Right atrium auricular region (tissue), 2 donors: ENCODE measurements around the gene MOK. TPM values are rescaled to one million over a fixed set of nuclear protein-coding genes. Genes with fewer than 3 reads are reported as not detected.

Experiments used
- DNase-seq: peaks from one replicate; pipeline ENCODE4 v3.0.0-alpha.2; 2019; ENCODE audit warnings: low spot score
- H3K27ac ChIP-seq, 2 donors: fragments of 200-600 bp; sonication (generic); 1 replicate in 1 of 2; 2 replicates in 1 of 2; pipeline ENCODE4 v1.5.1; 2016 to 2019
- H3K27me3 ChIP-seq, 2 donors: fragments of 200-600 bp; sonication (generic); one replicate each; pipeline versions ENCODE4 v1.5.1 to v1.6.0; 2017 to 2019
- H3K36me3 ChIP-seq: fragments of 200-600 bp; sonication (generic); one replicate; pipeline ENCODE4 v1.5.1; 2016
- H3K4me1 ChIP-seq, 2 donors: fragments of 200-600 bp; sonication (generic); one replicate each; pipeline versions ENCODE4 v1.5.1 to v1.6.0; 2017 to 2019
- H3K4me3 ChIP-seq, 2 donors: fragments of 200-600 bp; sonication (generic); 1 replicate in 1 of 2; 2 replicates in 1 of 2; pipeline ENCODE4 v1.5.1; 2017 to 2019; ENCODE audit warnings: mild to moderate bottlenecking in 1 of 2, moderate library complexity in 1 of 2
- H3K9me3 ChIP-seq, 2 donors: fragments of 200-600 bp; sonication (generic); one replicate each; pipeline ENCODE4 v1.5.1; 2019
- CTCF ChIP-seq, 2 donors: fragments of 200-600 bp; sonication (generic); IDR thresholded peaks; one replicate each; pipeline ENCODE4 v1.5.1; 2019; ENCODE audit warnings: antibody characterized with exemption in 2 of 2
- total RNA-seq, 2 donors: library from RNA; depleted of rRNA; stranded (reverse); fragments of >200 nt; gene quantifications; one replicate each; pipeline ENCODE4 v1.1.0, GENCODE V29; 2016

Gene MOK
- total RNA-seq, 2 donors from 2014 or later, result 10.1 to 22.9 TPM

- no peak for DNase-seq
- peaks cover 0 to 32% of the 10 kb centered on the region in 2 donors for H3K4me1 ChIP-seq
- H3K4me3 ChIP-seq, result no peak overlapping the region
- no peaks in the 10 kb centered on the region for H3K27me3 ChIP-seq
- H3K27ac ChIP-seq, result no peak overlapping the region
- peaks cover 13% of the 10 kb centered on the region for H3K36me3 ChIP-seq
- no peaks in the 10 kb centered on the region for H3K9me3 ChIP-seq
- no peak for TF ChIP-seq CTCF (IDR thresholded peaks at IDR 0.05)
Observed at GRCh38 chr14:102192840-102193502, 112.0 kb downstream of the MOK start.

GRCh38 chr14:102189874-102190273 is 115.1 kb downstream of the MOK start:
- Histone ChIP-seq H3K4me3 (no peak overlapping the region), H3K9me3 (no peaks in the 10 kb centered on the region), H3K27me3 (no peaks in the 10 kb centered on the region), H3K36me3 (no peaks in the 10 kb centered on the region), H3K27ac (no peak overlapping the region), H3K4me1 (peaks cover 0 to 33% of the 10 kb centered on the region in 2 donors)
- no peak for TF ChIP-seq CTCF (IDR thresholded peaks at IDR 0.05)
- DNase-seq, result no peak

- no peak for DNase-seq
- no peak for TF ChIP-seq CTCF (IDR thresholded peaks at IDR 0.05)
- Histone ChIP-seq H3K27ac (no peak overlapping the region), H3K36me3 (no peaks in the 10 kb centered on the region), H3K4me3 (no peak overlapping the region), H3K27me3 (no peaks in the 10 kb centered on the region), H3K9me3 (no peaks in the 10 kb centered on the region), H3K4me1 (peaks cover 0 to 47% of the 10 kb centered on the region in 2 donors)
Observed at GRCh38 chr14:102188187-102188586, 116.8 kb downstream of the MOK start.

- Histone ChIP-seq H3K27me3 (no peaks in the 10 kb centered on the region), H3K4me1 (peaks cover 0 to 51% of the 10 kb centered on the region in 2 donors), H3K9me3 (no peaks in the 10 kb centered on the region), H3K36me3 (no peaks in the 10 kb centered on the region), H3K27ac (peak overlapping the region in 1 of 2 donors; percentile 14), H3K4me3 (no peak overlapping the region)
- DNase-seq, result no peak
- no peak for TF ChIP-seq CTCF (IDR thresholded peaks at IDR 0.05)
Observed at GRCh38 chr14:102187568-102188001, 117.4 kb downstream of the MOK start.

- Histone ChIP-seq H3K9me3 (no peaks in the 10 kb centered on the region), H3K4me3 (no peak overlapping the region), H3K27me3 (no peaks in the 10 kb centered on the region), H3K36me3 (no peaks in the 10 kb centered on the region), H3K4me1 (peaks cover 0 to 55% of the 10 kb centered on the region in 2 donors), H3K27ac (no peak overlapping the region)
- TF ChIP-seq CTCF (IDR thresholded peaks at IDR 0.05), result no peak
- DNase-seq, result no peak
Observed at GRCh38 chr14:102187044-102187443, 117.9 kb downstream of the MOK start.

GRCh38 chr14:102185360-102185759 is 119.6 kb downstream of the MOK start:
- H3K27ac ChIP-seq, result no peak overlapping the region
- H3K9me3 ChIP-seq, result no peaks in the 10 kb centered on the region
- no peak for TF ChIP-seq CTCF (IDR thresholded peaks at IDR 0.05)
- H3K4me1 ChIP-seq, result peaks cover 0 to 62% of the 10 kb centered on the region in 2 donors
- no peak overlapping the region for H3K4me3 ChIP-seq
- DNase-seq, result no peak
- H3K27me3 ChIP-seq, result no peaks in the 10 kb centered on the region
- H3K36me3 ChIP-seq, result no peaks in the 10 kb centered on the region
